Measurements from ENCODE around the gene NBAS. TPM values are rescaled to one million over a fixed set of nuclear protein-coding genes. Genes with fewer than 3 reads are reported as not detected.

NBAS gene
- total and polyA plus RNA-seq, 10 of the 15 experiments (the other 5 are each of a cell fraction or from before 2014, with no cell fraction given): 4.3 to 32.7 (median 20.8) TPM

GRCh38 chr2:15363142-15363541, 198.0 kb downstream of the NBAS start (continued):
- TF ChIP-seq REST (IDR thresholded peaks at IDR 0.05; ENCODE audit: low read depth, low read length) (no peak), HDAC6 (IDR thresholded peaks at IDR 0.05; ENCODE audit: unreplicated experiment) (no peak), NBN (IDR thresholded peaks at IDR 0.05) (no peak), ATF3 (IDR thresholded peaks at IDR 0.05; ENCODE audit: borderline replicate concordance, extremely low read depth, low read depth, low read length) (no peak), PML (IDR thresholded peaks at IDR 0.05; ENCODE audit: low read length) (no peak), SREBF2 (IDR thresholded peaks at IDR 0.05; ENCODE audit: low read length) (no peak)
- TF ChIP-seq, protein P1, sequence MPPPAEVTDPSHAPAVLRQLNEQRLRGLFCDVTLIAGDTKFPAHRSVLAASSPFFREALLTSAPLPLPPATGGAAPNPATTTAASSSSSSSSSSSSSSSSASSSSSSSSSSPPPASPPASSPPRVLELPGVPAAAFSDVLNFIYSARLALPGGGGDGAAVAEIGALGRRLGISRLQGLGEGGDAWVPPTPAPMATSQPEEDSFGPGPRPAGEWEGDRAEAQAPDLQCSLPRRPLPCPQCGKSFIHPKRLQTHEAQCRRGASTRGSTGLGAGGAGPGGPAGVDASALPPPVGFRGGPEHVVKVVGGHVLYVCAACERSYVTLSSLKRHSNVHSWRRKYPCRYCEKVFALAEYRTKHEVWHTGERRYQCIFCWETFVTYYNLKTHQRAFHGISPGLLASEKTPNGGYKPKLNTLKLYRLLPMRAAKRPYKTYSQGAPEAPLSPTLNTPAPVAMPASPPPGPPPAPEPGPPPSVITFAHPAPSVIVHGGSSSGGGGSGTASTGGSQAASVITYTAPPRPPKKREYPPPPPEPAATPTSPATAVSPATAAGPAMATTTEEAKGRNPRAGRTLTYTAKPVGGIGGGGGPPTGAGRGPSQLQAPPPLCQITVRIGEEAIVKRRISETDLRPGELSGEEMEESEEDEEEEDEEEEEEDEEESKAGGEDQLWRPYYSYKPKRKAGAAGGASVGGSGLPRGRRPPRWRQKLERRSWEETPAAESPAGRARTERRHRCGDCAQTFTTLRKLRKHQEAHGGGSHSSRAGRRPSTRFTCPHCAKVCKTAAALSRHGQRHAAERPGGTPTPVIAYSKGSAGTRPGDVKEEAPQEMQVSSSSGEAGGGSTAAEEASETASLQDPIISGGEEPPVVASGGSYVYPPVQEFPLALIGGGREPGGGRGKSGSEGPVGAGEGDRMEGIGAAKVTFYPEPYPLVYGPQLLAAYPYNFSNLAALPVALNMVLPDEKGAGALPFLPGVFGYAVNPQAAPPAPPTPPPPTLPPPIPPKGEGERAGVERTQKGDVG (CRISPR knock-in tag; IDR thresholded peaks at IDR 0.05): no peak

Measured in GM12878 (cell line).